EH (cell line): Measurements from ENCODE around the gene METTL22.

Experiments
- DNase-seq: peaks from one replicate; pipeline ENCODE4 v3.0.0-alpha.2; 2015; ENCODE audit warnings: low read depth

The METTL22 gene

DNA sequence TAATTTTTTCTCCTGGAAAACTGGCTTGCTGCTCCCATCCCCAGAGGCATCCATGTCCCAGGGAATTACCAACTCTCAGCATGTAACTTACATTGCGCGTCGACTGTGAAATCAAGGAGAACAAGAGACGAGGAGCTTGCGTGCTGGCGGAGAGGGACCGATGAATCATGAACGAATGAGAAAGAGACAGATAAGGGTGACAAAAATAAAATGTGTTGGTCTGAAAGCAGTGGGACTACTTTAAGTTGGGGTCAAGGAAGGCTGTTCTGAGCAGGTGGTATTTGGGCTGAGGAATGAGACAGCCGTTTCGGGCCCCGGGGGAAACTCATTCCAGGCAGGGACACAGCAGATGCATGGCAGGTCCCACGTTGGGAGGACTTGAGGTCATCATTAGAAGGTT is 75.4 kb downstream of the METTL22 start:
- no peak for DNase-seq

DNA sequence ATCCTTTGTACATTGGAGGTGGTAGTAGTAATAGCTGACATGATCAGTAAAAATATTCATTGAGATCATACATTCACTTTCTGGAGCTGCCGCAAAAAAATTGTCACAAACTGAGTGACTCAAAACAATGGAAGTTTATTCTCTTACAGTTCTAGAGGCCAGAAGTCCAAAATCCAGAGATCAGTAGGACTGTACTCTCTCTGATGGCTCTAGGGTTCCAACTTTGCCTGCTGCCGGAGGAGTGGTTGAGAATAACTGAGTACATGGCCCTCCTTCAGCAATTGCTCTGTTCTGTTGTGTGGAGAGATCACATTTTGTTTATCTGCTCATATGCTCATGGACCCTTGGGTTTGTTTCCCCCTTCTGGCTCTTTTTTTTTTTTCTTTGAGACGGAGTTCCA is 76.5 kb downstream of the METTL22 start:
- no peak for DNase-seq
